Measurements from ENCODE around the gene PIP4K2C.
"Not testable (repeated sequence)": the region's sequence is repeated elsewhere in the genome, so short reads cannot be mapped to it uniquely, and the experiment has no call there.

PIP4K2C gene

DNA sequence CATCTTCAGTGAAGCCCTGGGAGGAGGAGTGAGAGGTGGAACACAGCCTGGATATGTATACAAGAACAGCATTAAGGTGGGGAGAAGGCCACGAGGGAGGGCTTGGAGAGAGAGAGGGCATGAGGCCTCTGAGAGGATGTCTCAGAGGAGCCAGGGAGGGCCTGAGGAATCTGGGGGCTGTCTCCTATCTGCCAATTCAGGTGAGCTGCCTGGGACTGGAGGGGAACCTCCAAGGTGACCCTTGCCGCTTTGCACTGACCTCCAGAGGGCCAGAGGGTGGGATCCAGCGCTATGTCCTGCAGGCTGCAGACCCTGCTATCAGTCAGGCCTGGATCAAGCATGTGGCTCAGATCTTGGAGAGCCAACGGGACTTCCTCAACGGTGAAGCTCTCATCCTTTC is 24.6 kb downstream of the PIP4K2C start:
- H3K4me3 ChIP-seq (ENCODE audit: low read depth, low read length) = no peak overlapping the region
- TF ChIP-seq, protein P1, sequence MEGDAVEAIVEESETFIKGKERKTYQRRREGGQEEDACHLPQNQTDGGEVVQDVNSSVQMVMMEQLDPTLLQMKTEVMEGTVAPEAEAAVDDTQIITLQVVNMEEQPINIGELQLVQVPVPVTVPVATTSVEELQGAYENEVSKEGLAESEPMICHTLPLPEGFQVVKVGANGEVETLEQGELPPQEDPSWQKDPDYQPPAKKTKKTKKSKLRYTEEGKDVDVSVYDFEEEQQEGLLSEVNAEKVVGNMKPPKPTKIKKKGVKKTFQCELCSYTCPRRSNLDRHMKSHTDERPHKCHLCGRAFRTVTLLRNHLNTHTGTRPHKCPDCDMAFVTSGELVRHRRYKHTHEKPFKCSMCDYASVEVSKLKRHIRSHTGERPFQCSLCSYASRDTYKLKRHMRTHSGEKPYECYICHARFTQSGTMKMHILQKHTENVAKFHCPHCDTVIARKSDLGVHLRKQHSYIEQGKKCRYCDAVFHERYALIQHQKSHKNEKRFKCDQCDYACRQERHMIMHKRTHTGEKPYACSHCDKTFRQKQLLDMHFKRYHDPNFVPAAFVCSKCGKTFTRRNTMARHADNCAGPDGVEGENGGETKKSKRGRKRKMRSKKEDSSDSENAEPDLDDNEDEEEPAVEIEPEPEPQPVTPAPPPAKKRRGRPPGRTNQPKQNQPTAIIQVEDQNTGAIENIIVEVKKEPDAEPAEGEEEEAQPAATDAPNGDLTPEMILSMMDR (IDR thresholded peaks at IDR 0.05; ENCODE audit: borderline replicate concordance, insufficient read depth, low read depth, low read length) = no peak

DNA sequence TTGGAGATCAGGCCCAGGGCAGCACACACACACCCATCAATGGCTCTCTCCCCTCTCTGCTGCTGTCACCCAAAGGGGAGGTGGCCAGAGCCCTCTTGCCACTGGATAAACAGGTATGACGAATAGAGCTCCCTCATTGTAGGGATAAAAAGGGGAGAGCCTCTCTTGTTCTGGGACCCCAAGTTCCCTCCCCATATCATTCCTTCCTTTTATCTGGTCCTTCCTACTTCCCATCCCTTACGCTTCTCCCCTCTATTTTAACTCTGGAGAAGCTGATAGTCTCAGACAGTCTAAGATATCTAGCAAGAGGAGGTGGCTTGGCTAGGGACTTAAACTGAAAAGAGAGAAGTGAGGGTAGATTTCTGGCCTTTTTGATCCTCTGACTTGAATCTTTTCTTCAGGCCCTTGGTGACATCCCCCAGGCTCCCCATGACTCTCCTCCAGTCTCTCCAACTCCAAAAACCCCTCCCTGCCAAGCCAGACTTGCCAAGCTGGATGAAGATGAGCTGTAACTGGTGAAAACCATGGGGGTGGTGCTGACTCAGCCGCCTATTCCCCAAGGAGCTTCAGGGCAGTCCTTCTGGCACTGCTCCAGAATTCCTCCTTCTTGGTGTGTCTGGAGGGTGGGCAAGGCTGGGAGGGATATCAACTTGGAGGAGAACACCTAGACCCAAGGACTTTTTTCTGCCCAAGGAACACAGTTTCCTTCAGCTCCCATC is 25.6 kb downstream of the PIP4K2C start:
- no peak overlapping the region for H3K4me3 ChIP-seq (ENCODE audit: low read depth, low read length)
- TF ChIP-seq, protein P1 (IDR thresholded peaks at IDR 0.05; ENCODE audit: borderline replicate concordance, insufficient read depth, low read depth, low read length) = no peak

DNA sequence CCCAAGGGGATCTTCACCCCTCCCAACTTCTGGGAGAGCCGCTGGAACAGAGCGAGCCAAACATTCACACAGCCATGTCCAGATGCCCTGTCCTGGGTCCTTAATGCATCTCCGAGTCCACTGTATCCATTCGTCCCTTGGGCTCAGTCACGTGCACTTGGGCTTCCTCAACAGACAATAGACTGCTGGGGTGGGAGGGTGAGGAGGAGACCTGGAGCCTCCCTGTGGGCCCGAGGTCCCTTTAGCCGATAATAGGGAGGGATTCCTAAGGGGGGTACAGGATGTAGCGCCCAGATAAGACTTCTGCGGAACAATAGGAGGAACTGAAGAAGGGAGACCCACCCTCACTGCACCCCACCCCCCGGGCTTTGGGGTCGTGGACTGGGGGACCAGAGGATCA is 26.9 kb downstream of the PIP4K2C start:
- H3K4me3 ChIP-seq (ENCODE audit: low read depth, low read length) = no peak overlapping the region
- TF ChIP-seq, protein P1 (IDR thresholded peaks at IDR 0.05; ENCODE audit: borderline replicate concordance, insufficient read depth, low read depth, low read length) = no peak

GRCh38 chr12:57618431-57618830 is 27.4 kb downstream of the PIP4K2C start:
- not testable (repeated sequence) for H3K4me3 ChIP-seq (ENCODE audit: low read depth, low read length)

GRCh38 chr12:57618966-57619433 is 28.0 kb downstream of the PIP4K2C start:
- TF ChIP-seq, protein P1 (IDR thresholded peaks at IDR 0.05; ENCODE audit: borderline replicate concordance, insufficient read depth, low read depth, low read length) = no peak
- H3K4me3 ChIP-seq (ENCODE audit: low read depth, low read length) = no peak overlapping the region

DNA sequence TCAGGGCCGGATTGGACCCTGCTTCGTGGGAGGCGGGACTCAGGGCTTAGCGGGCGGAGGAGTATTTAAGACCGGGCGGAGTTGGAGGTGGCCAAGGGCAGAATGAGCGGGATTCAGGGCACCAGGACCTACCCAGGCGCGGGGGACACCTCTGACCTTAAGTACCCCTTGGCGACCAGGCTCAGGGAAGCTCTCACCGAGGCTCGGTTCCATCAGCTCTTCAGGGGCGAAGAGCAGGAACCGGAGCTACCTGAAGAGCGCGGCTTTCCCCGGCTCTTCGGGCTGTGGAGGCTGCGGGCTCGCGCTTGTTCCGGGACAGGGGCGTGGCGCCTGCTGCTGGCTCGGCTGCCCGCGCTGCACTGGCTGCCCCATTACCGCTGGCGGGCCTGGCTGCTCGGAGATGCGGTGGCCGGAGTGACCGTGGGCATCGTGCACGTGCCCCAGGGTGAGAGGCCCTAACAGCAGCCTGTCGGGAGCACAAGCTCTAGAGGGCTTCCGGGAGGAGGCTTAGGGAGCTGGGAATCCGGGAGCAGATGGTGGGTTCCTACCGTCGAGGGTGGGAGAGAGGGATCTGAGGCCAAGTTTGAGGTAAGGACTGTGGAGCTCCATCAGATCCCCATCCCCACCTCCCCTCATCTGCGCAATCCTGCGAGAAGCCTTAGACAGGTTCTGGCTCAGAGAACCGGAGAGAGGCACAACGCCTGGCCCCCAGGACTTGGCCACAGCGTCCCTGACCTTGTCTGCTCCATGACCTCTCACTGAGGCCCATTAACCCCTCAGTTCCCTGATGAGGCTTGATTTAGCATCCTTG is 28.6 kb downstream of the PIP4K2C start:
- H3K4me3 ChIP-seq (ENCODE audit: low read depth, low read length) = no peak overlapping the region
- TF ChIP-seq, protein P1 (IDR thresholded peaks at IDR 0.05; ENCODE audit: borderline replicate concordance, insufficient read depth, low read depth, low read length) = no peak

DNA sequence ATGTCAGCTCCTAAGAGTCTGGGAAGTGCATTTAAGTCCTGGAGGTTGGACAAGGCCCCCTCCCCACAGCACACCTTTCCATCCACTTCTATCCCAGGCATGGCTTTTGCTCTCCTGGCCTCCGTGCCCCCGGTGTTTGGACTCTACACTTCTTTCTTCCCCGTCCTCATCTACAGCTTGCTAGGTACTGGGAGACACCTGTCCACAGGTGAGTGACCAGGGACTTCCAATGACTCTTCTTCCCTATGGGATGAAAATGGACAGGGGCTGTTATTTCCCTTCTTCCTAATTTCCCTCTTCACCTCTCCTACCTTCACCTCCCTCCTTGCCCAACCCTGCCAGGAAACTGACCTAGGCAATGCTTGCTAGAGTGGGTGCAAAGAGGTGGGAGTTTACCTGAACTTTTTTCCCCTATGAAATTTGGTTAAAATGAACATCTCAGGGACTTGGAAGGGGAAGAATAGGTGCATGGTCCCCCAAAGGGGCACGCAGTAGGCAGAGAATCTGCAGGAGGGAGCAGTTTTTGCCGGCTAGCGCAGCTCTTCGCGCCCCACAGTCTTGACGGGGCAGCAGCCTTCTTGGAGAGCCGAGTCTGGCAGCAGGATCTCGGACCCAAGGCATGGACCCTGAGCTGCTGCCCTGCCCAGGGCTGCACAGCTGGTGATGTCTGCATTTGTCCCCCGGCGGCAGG is 29.4 kb downstream of the PIP4K2C start:
- TF ChIP-seq, protein P1 (IDR thresholded peaks at IDR 0.05; ENCODE audit: borderline replicate concordance, insufficient read depth, low read depth, low read length) = no peak
- H3K4me3 ChIP-seq (ENCODE audit: low read depth, low read length) = no peak overlapping the region

All from GM12875 (cell line).